A673 (cell line): ENCODE measurements around the gene EFNA5. TPM values are rescaled to one million over a fixed set of nuclear protein-coding genes. Genes with fewer than 3 reads are reported as not detected.

Experiments used
- BruUV-seq: library from RNA; stranded (reverse); fragments of 400-500 nt; replicated peaks from 2 replicates; lab custom pipeline; 2021; lab: Mats Ljungman, UMichigan
- CTCF ChIA-PET: fragments of 300-600 bp; sonication (Branson Sonifier 250); formaldehyde crosslinking; loops from one replicate; lab custom pipeline; 2022; ENCODE audit warnings: antibody characterized with exemption; lab: Charles Lee
- POLR2A ChIA-PET: fragments of 300-600 bp; sonication (Branson Sonifier 250); formaldehyde crosslinking; loops from one replicate; lab custom pipeline; 2022; ENCODE audit warnings: antibody characterized with exemption; ENCODE audit not compliant: low non-redundant PET; lab: Charles Lee
- DNase-seq: peaks from one replicate; pipeline ENCODE4 v3.0.0-alpha.2; 2015; ENCODE audit warnings: low spot score
- H3K27ac ChIP-seq: fragments of 200-600 bp; sonication (generic); 2 replicates; pipeline ENCODE4 v1.5.1; 2016; ENCODE audit warnings: mixed run types, low read depth, mild to moderate bottlenecking, mixed read lengths, antibody characterized with exemption, low read length; ENCODE audit not compliant: poor library complexity, severe bottlenecking
- H3K27me3 ChIP-seq: fragments of 200-600 bp; sonication (generic); replicated peaks from 2 replicates; pipeline ENCODE4 v1.6.1; 2017; ENCODE audit warnings: mixed run types, low read depth, mild to moderate bottlenecking, mixed read lengths, antibody characterized with exemption, low read length; ENCODE audit not compliant: insufficient read depth, poor library complexity
- H3K36me3 ChIP-seq: fragments of 200-600 bp; sonication (generic); 2 replicates; pipeline ENCODE4 v1.6.1; 2016; ENCODE audit warnings: mixed run types, mild to moderate bottlenecking, mixed read lengths, antibody characterized with exemption, low read length; ENCODE audit not compliant: insufficient read depth, poor library complexity, severe bottlenecking
- H3K4me1 ChIP-seq: fragments of 200-600 bp; sonication (generic); 2 replicates; pipeline ENCODE4 v1.6.1; 2017; ENCODE audit warnings: mixed run types, mild to moderate bottlenecking, mixed read lengths, antibody characterized with exemption, low read length; ENCODE audit not compliant: insufficient read depth, poor library complexity, severe bottlenecking
- H3K4me3 ChIP-seq: fragments of 200-600 bp; sonication (generic); 2 replicates; pipeline ENCODE4 v1.5.1; 2016; ENCODE audit warnings: low read depth, mixed run types, mild to moderate bottlenecking, mixed read lengths, low read length; ENCODE audit not compliant: poor library complexity, severe bottlenecking
- H3K9me3 ChIP-seq: fragments of 200-600 bp; sonication (generic); 2 replicates; pipeline ENCODE4 v1.6.1; 2016; ENCODE audit warnings: mixed run types, low read depth, mild to moderate bottlenecking, mixed read lengths, antibody characterized with exemption, low read length; ENCODE audit not compliant: poor library complexity, severe bottlenecking
- EZH2 ChIP-seq: fragments of 200-600 bp; sonication (generic); IDR thresholded peaks from 2 replicates; pipeline ENCODE4 v1.6.1; 2017; ENCODE audit warnings: borderline replicate concordance, low read depth, mild to moderate bottlenecking, mixed read lengths, antibody characterized with exemption, low read length; ENCODE audit not compliant: poor library complexity, severe bottlenecking
- intact Hi-C: fragments of 100-400 bp; cut with micrococcal nuclease; formaldehyde crosslinking; loops from one replicate; pipeline ENCODE4 v1.10.0; 2022; ENCODE audit not compliant: unreplicated experiment
- total RNA-seq: library from RNA; stranded (reverse); gene quantifications from 2 replicates; pipeline ENCODE4 v1.2.3, GENCODE V29; 2021
- TF ChIP-seq, protein P1 (sequence below): fragments of 300-800, 200-600 bp; sonication (generic); conservative IDR thresholded peaks from 2 replicates; pipeline ENCODE4 v1.5.1; 2017; ENCODE audit warnings: low read depth, mild to moderate bottlenecking, antibody characterized with exemption, low read length, moderate library complexity, mixed read lengths

The EFNA5 gene
- total RNA-seq, 1 experiment from 2014 or later: 16.7 TPM

- TF ChIP-seq EZH2: no peak
- TF ChIP-seq, protein P1, sequence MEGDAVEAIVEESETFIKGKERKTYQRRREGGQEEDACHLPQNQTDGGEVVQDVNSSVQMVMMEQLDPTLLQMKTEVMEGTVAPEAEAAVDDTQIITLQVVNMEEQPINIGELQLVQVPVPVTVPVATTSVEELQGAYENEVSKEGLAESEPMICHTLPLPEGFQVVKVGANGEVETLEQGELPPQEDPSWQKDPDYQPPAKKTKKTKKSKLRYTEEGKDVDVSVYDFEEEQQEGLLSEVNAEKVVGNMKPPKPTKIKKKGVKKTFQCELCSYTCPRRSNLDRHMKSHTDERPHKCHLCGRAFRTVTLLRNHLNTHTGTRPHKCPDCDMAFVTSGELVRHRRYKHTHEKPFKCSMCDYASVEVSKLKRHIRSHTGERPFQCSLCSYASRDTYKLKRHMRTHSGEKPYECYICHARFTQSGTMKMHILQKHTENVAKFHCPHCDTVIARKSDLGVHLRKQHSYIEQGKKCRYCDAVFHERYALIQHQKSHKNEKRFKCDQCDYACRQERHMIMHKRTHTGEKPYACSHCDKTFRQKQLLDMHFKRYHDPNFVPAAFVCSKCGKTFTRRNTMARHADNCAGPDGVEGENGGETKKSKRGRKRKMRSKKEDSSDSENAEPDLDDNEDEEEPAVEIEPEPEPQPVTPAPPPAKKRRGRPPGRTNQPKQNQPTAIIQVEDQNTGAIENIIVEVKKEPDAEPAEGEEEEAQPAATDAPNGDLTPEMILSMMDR: no peak
- no TSS peak for BruUV-seq
- Histone ChIP-seq H3K4me3 (no peak overlapping the region), H3K27ac (no peak overlapping the region), H3K4me1 (peaks cover 3% of the 10 kb centered on the region), H3K9me3 (no peaks in the 10 kb centered on the region), H3K27me3 (no peaks in the 10 kb centered on the region), H3K36me3 (no peaks in the 10 kb centered on the region)
- POLR2A ChIA-PET: interaction anchor here (0.6 kb wide), 1 partner anchor 192 kb away, joined by 5 read pairs; no protein-coding TSS in a partner anchor
- CTCF ChIA-PET: no interaction called here
- intact Hi-C loops: no loop called here
- DNase-seq: no peak
Measured at GRCh38 chr5:107449369-107449768, 221.4 kb downstream of the EFNA5 start.

DNA sequence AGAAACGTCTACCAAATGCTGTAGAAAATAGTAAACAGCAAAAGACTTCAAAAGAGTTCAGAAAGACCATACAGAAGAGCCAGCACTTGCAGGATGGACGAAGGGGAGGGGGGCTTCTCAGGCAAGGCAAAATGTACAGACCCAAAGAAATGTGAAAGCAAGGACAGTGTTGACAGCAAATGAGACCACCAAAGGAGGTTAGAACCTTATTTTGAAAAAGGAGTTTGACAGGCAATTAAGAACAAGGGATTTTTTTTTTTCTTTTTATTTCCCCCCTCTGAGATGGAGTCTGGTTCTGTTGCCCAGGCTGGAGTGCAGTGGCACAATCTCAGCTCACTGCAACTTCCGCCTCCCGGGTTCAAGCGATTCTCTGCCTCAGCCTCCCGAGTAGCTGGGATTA lies 223.2 kb downstream of the EFNA5 start:
- POLR2A ChIA-PET: no interaction called here
- CTCF ChIA-PET: no interaction called here
- Histone ChIP-seq H3K9me3 (no peaks in the 10 kb centered on the region), H3K27ac (no peak overlapping the region), H3K27me3 (no peaks in the 10 kb centered on the region), H3K4me3 (no peak overlapping the region), H3K4me1 (peaks cover 12% of the 10 kb centered on the region), H3K36me3 (no peaks in the 10 kb centered on the region)
- TF ChIP-seq, protein P1: no peak
- no peak for TF ChIP-seq EZH2
- intact Hi-C loops: no loop called here
- no TSS peak for BruUV-seq
- no peak for DNase-seq

GRCh38 chr5:107446972-107447371 lies 223.8 kb downstream of the EFNA5 start:
- DNase-seq: peak; percentile 39
- BruUV-seq: no TSS peak
- no peaks in the 10 kb centered on the region for H3K9me3 ChIP-seq
- ChIA-PET CTCF (no interaction called here), POLR2A (no interaction called here)
- peaks cover 12% of the 10 kb centered on the region for H3K4me1 ChIP-seq
- intact Hi-C loops: no loop called here
- no peaks in the 10 kb centered on the region for H3K36me3 ChIP-seq
- TF ChIP-seq, protein P1: no peak
- no peak for TF ChIP-seq EZH2
- H3K4me3 ChIP-seq: no peak overlapping the region
- no peaks in the 10 kb centered on the region for H3K27me3 ChIP-seq
- H3K27ac ChIP-seq: no peak overlapping the region
